HL-60 (cell line): Measurements from ENCODE around the gene TSEN2.
"Not testable (repeated sequence)": the region's sequence is repeated elsewhere in the genome, so short reads cannot be mapped to it uniquely, and the experiment has no call there.

ENCODE experiments used
- DNase-seq, 2 experiments: peaks; one replicate each; pipeline ENCODE4 v3.0.0-alpha.2; 2010 to 2020; ENCODE audit warnings: low read depth in 1 of 2, low spot score in 1 of 2
- H3K27ac ChIP-seq: fragments of 250-450 bp; sonication (Bioruptor Pico); replicated peaks from 2 replicates; pipeline ENCODE4 v1.5.1; 2020; ENCODE audit warnings: mild to moderate bottlenecking, moderate library complexity
- H3K27me3 ChIP-seq: fragments of 250-450 bp; sonication (Bioruptor Pico); 2 replicates; pipeline ENCODE4 v1.5.1; 2021; ENCODE audit warnings: mild to moderate bottlenecking, moderate library complexity; ENCODE audit not compliant: insufficient read depth, poor library complexity, severe bottlenecking
- H3K4me3 ChIP-seq: replicated peaks from 2 replicates; pipeline ENCODE4 v1.5.1; 2011; ENCODE audit warnings: mild to moderate bottlenecking, control low read depth, low read length; ENCODE audit not compliant: insufficient read depth
- CTCF ChIP-seq: IDR thresholded peaks from one replicate; pipeline ENCODE4 v1.5.1; 2011; ENCODE audit warnings: low read length, control low read depth, inconsistent platforms; ENCODE audit not compliant: insufficient read depth
- GABPA ChIP-seq: IDR thresholded peaks from 2 replicates; pipeline ENCODE4 v1.6.1; 2012; ENCODE audit warnings: low read depth
- POLR2AphosphoS5 ChIP-seq: IDR thresholded peaks from 2 replicates; pipeline ENCODE4 v1.6.1; 2012; ENCODE audit warnings: low read depth
- SPI1 ChIP-seq: IDR thresholded peaks from 2 replicates; pipeline ENCODE4 v1.6.1; 2012; ENCODE audit warnings: low read depth, mild to moderate bottlenecking, borderline replicate concordance
- TF ChIP-seq, protein P1 (sequence below): IDR thresholded peaks from 2 replicates; pipeline ENCODE4 v1.6.1; 2012; ENCODE audit warnings: low read depth; ENCODE audit not compliant: insufficient replicate concordance

Gene TSEN2

GRCh38 chr3:12467746-12468145, 16.5 kb upstream of the TSEN2 start:
- no peak overlapping the region for H3K4me3 ChIP-seq
- TF ChIP-seq, protein P1, sequence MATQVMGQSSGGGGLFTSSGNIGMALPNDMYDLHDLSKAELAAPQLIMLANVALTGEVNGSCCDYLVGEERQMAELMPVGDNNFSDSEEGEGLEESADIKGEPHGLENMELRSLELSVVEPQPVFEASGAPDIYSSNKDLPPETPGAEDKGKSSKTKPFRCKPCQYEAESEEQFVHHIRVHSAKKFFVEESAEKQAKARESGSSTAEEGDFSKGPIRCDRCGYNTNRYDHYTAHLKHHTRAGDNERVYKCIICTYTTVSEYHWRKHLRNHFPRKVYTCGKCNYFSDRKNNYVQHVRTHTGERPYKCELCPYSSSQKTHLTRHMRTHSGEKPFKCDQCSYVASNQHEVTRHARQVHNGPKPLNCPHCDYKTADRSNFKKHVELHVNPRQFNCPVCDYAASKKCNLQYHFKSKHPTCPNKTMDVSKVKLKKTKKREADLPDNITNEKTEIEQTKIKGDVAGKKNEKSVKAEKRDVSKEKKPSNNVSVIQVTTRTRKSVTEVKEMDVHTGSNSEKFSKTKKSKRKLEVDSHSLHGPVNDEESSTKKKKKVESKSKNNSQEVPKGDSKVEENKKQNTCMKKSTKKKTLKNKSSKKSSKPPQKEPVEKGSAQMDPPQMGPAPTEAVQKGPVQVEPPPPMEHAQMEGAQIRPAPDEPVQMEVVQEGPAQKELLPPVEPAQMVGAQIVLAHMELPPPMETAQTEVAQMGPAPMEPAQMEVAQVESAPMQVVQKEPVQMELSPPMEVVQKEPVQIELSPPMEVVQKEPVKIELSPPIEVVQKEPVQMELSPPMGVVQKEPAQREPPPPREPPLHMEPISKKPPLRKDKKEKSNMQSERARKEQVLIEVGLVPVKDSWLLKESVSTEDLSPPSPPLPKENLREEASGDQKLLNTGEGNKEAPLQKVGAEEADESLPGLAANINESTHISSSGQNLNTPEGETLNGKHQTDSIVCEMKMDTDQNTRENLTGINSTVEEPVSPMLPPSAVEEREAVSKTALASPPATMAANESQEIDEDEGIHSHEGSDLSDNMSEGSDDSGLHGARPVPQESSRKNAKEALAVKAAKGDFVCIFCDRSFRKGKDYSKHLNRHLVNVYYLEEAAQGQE = no peak
- TF ChIP-seq SPI1 (no peak), CTCF (no peak), GABPA (no peak), POLR2AphosphoS5 (no peak)
- no peak for DNase-seq
- H3K27ac ChIP-seq = no peak overlapping the region
- H3K27me3 ChIP-seq = no peaks in the 10 kb centered on the region

DNA sequence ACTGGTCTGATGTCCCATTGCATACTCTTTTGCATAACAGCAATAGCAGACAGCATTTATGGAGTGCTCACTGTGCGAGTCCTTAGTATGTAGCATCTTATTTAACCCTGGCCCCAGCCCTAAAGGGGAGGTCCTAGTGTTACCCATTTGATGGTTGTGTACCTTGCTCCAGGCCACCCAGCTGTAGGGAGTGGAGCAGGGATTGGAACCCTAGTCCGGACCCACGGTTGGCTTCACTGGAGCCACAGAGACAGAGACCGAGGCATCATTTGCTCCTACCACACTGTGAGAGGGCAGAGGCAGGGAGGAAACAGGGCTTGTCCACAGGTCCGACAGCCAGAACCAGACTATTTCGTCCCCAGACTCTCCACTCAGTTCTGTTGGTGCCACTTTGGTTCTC, 16.0 kb upstream of the TSEN2 start:
- H3K27me3 ChIP-seq = no peaks in the 10 kb centered on the region
- H3K27ac ChIP-seq = no peak overlapping the region

GRCh38 chr3:12468757-12469156, 15.5 kb upstream of the TSEN2 start:
- Histone ChIP-seq H3K27ac (no peak overlapping the region), H3K4me3 (no peak overlapping the region), H3K27me3 (no peaks in the 10 kb centered on the region)
- TF ChIP-seq GABPA = no peak
- TF ChIP-seq CTCF = no peak
- no peak for TF ChIP-seq SPI1
- no peak for TF ChIP-seq POLR2AphosphoS5
- TF ChIP-seq, protein P1 = no peak
- DNase-seq = no peak

More for the DNA sequence above, 16.0 kb upstream of the TSEN2 start:
- no peak overlapping the region for H3K4me3 ChIP-seq
- TF ChIP-seq GABPA (no peak), POLR2AphosphoS5 (no peak), SPI1 (no peak), CTCF (no peak)
- TF ChIP-seq, protein P1 = no peak
- DNase-seq = no peak

- DNase-seq, H3K4me3 ChIP-seq, H3K27ac ChIP-seq, H3K27me3 ChIP-seq: not testable (repeated sequence)
These were observed 15.1 kb upstream of the TSEN2 start for GRCh38 chr3:12469222-12469621.
